GM23338 (cell line): ENCODE data around the gene PPP1R3G. TPM values are rescaled to one million over a fixed set of nuclear protein-coding genes. Genes with fewer than 3 reads are reported as not detected.

Source experiments
- ATAC-seq: fragments of 200-7000 bp; cut with Tn5 transposase; 3 replicates; pipeline ENCODE4 v1.9.1; 2020
- DNase-seq: peaks from one replicate; pipeline ENCODE4 v3.0.0-alpha.2; 2015; ENCODE audit warnings: low spot score
- H2AFZ ChIP-seq: fragments of 200-600 bp; sonication (generic); 2 replicates; pipeline ENCODE4 v1.8.0; 2016; ENCODE audit warnings: antibody characterized with exemption, mild to moderate bottlenecking, moderate library complexity
- H3F3A ChIP-seq: fragments of 200-600 bp; sonication (generic); replicated peaks from 2 replicates; pipeline ENCODE4 v1.8.0; 2017; ENCODE audit warnings: antibody characterized with exemption, mixed run types, low read depth
- H3K27ac ChIP-seq: fragments of 200-600 bp; sonication (generic); 2 replicates; pipeline ENCODE4 v1.6.1; 2016; ENCODE audit warnings: low read depth
- H3K27me3 ChIP-seq: fragments of 200-600 bp; sonication (generic); 2 replicates; pipeline ENCODE4 v1.8.0; 2016; ENCODE audit warnings: mild to moderate bottlenecking, mixed run types, moderate library complexity; ENCODE audit not compliant: insufficient read depth
- H3K36me3 ChIP-seq: fragments of 200-600 bp; sonication (generic); 2 replicates; pipeline ENCODE4 v1.8.0; 2016; ENCODE audit warnings: mild to moderate bottlenecking; ENCODE audit not compliant: insufficient read depth
- H3K4me1 ChIP-seq: fragments of 200-600 bp; sonication (generic); 2 replicates; pipeline ENCODE4 v1.8.0; 2016; ENCODE audit warnings: mild to moderate bottlenecking, moderate library complexity; ENCODE audit not compliant: insufficient read depth
- H3K4me2 ChIP-seq: fragments of 200-600 bp; sonication (generic); 2 replicates; pipeline ENCODE4 v1.7.1; 2017; ENCODE audit warnings: mixed run types
- H3K4me3 ChIP-seq: fragments of 200-600 bp; sonication (generic); 2 replicates; pipeline ENCODE4 v1.6.1; 2016; ENCODE audit warnings: mixed run types
- H3K79me2 ChIP-seq: fragments of 200-600 bp; sonication (generic); replicated peaks from 2 replicates; pipeline ENCODE4 v1.8.0; 2017; ENCODE audit warnings: mild to moderate bottlenecking; ENCODE audit not compliant: insufficient read depth
- H3K9me2 ChIP-seq: fragments of 200-600 bp; sonication (generic); 2 replicates; pipeline ENCODE4 v1.8.0; 2017; ENCODE audit not compliant: insufficient read depth
- H4K20me1 ChIP-seq: fragments of 200-600 bp; sonication (generic); replicated peaks from 2 replicates; pipeline ENCODE4 v1.8.0; 2017; ENCODE audit warnings: mild to moderate bottlenecking; ENCODE audit not compliant: insufficient read depth
- H3K27ac Mint-ChIP-seq: 2 replicates; pipeline ENCODE4 v1.8.0; 2020; ENCODE audit warnings: inconsistent platforms, mild to moderate bottlenecking, moderate library complexity, mixed read lengths
- H3K27me3 Mint-ChIP-seq: 3 replicates; pipeline ENCODE4 v1.8.0; 2022; ENCODE audit warnings: low read depth, mild to moderate bottlenecking, moderate library complexity, mixed read lengths, inconsistent platforms; ENCODE audit not compliant: insufficient read depth, poor library complexity
- H3K36me3 Mint-ChIP-seq: 3 replicates; pipeline ENCODE4 v1.8.0; 2021; ENCODE audit warnings: low read depth, mild to moderate bottlenecking, inconsistent platforms, moderate library complexity, mixed read lengths
- H3K4me1 Mint-ChIP-seq: 3 replicates; pipeline ENCODE4 v1.8.0; 2020; ENCODE audit warnings: mild to moderate bottlenecking, inconsistent platforms, mixed read lengths
- H3K4me3 Mint-ChIP-seq: 3 replicates; pipeline ENCODE4 v1.8.0; 2021; ENCODE audit warnings: moderate library complexity, mild to moderate bottlenecking, inconsistent platforms, mixed read lengths
- H3K9me3 Mint-ChIP-seq: 3 replicates; pipeline ENCODE4 v1.8.0; 2020; ENCODE audit warnings: moderate library complexity, mild to moderate bottlenecking, inconsistent platforms, mixed read lengths
- CTCF ChIP-seq, 2 experiments: fragments of 200-600 bp in 1 of 2; sonication (generic) in 1 of 2; conservative IDR thresholded peaks; 2 replicates each; pipeline versions ENCODE4 v1.5.1 to v1.6.1; 2016 to 2017; ENCODE audit warnings: antibody characterized with exemption in 2 of 2, low read depth in 2 of 2, mild to moderate bottlenecking in 2 of 2, moderate library complexity in 1 of 2
- EZH2 ChIP-seq: fragments of 200-600 bp; sonication (generic); IDR thresholded peaks from one replicate; pipeline ENCODE4 v1.8.0; 2017; ENCODE audit warnings: antibody characterized with exemption, mild to moderate bottlenecking, low read depth; ENCODE audit not compliant: unreplicated experiment
- EZH2phosphoT487 ChIP-seq: fragments of 200-600 bp; sonication (generic); IDR thresholded peaks from one replicate; pipeline ENCODE4 v1.8.1; 2018; ENCODE audit warnings: antibody characterized with exemption; ENCODE audit not compliant: unreplicated experiment
- JUNB ChIP-seq: IDR thresholded peaks from one replicate; pipeline ENCODE4 v1.6.1; 2016; ENCODE audit warnings: antibody characterized with exemption; ENCODE audit not compliant: unreplicated experiment
- NANOG ChIP-seq: IDR thresholded peaks from 2 replicates; pipeline ENCODE4 v1.6.1; 2016; ENCODE audit warnings: antibody characterized with exemption, borderline replicate concordance
- STAT1 ChIP-seq: IDR thresholded peaks from one replicate; pipeline ENCODE4 v1.6.1; 2016; ENCODE audit warnings: antibody characterized with exemption; ENCODE audit not compliant: unreplicated experiment
- ZNF114 ChIP-seq: fragments of 250-450 bp; sonication (Bioruptor Pico); IDR thresholded peaks from 2 replicates; pipeline ENCODE4 v1.5.0; 2020; ENCODE audit warnings: mild to moderate bottlenecking, moderate library complexity
- ZNF331 ChIP-seq: fragments of 250-450 bp; sonication (Bioruptor Pico); IDR thresholded peaks from 2 replicates; pipeline ENCODE4 v1.5.0; 2020; ENCODE audit warnings: low read depth, mild to moderate bottlenecking, moderate library complexity
- polyA plus RNA-seq: library from polyadenylated mRNA; unstranded; fragments of >200 nt; fragmentation: Nextera tagmentation; extraction: Ambion mirVana; gene quantifications from 2 replicates; pipeline ENCODE4 v1.2.1, GENCODE V29; 2016
- total RNA-seq: library from RNA; depleted of rRNA; stranded (reverse); fragments of >200 nt; shearing (Covaris generic); gene quantifications from 2 replicates; pipeline ENCODE4 v1.2.3, GENCODE V29; 2014
- TF ChIP-seq, protein P1 (sequence below): IDR thresholded peaks from one replicate; pipeline ENCODE4 v1.6.1; 2018; ENCODE audit warnings: antibody characterized with exemption; ENCODE audit not compliant: unreplicated experiment

The PPP1R3G gene
- total and polyA plus RNA-seq, 2 experiments from 2014 or later, result 0.13 to 0.24 TPM

- TF ChIP-seq EZH2 (no peak), STAT1 (no peak)
Measured at GRCh38 chr6:5045416-5045815, 39.7 kb upstream of the PPP1R3G start (continued).

DNA sequence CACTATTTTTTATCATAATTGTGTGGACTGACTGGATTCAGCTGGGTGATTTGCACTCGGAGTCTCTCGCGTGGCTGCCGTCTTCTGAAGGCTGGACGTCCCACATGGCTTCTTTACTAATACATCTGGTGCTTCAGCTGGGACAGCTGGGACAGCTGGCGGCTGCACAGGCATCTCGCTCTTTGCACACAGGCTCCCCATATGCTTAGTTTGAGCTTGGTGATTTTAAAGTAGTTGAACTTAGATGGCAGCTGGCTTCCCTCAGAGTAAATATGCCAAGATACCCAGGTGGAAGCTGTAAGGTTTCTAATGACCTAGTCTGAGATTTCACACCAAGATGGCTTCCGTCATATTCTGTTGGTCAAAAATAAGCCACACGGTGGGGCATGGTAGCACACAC is 38.7 kb upstream of the PPP1R3G start:
- no peak overlapping the region for H3K27ac Mint-ChIP-seq
- no peak for TF ChIP-seq ZNF114 (CRISPR knock-in tag)
- TF ChIP-seq, protein P1, sequence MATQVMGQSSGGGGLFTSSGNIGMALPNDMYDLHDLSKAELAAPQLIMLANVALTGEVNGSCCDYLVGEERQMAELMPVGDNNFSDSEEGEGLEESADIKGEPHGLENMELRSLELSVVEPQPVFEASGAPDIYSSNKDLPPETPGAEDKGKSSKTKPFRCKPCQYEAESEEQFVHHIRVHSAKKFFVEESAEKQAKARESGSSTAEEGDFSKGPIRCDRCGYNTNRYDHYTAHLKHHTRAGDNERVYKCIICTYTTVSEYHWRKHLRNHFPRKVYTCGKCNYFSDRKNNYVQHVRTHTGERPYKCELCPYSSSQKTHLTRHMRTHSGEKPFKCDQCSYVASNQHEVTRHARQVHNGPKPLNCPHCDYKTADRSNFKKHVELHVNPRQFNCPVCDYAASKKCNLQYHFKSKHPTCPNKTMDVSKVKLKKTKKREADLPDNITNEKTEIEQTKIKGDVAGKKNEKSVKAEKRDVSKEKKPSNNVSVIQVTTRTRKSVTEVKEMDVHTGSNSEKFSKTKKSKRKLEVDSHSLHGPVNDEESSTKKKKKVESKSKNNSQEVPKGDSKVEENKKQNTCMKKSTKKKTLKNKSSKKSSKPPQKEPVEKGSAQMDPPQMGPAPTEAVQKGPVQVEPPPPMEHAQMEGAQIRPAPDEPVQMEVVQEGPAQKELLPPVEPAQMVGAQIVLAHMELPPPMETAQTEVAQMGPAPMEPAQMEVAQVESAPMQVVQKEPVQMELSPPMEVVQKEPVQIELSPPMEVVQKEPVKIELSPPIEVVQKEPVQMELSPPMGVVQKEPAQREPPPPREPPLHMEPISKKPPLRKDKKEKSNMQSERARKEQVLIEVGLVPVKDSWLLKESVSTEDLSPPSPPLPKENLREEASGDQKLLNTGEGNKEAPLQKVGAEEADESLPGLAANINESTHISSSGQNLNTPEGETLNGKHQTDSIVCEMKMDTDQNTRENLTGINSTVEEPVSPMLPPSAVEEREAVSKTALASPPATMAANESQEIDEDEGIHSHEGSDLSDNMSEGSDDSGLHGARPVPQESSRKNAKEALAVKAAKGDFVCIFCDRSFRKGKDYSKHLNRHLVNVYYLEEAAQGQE, result no peak
- TF ChIP-seq CTCF (conservative IDR thresholded peaks at IDR 0.05; ENCODE audit: low read depth in 2 of 2), result no peak
- TF ChIP-seq ZNF331 (CRISPR knock-in tag), result no peak
- TF ChIP-seq JUNB, result no peak
- no peak for TF ChIP-seq NANOG
- TF ChIP-seq EZH2phosphoT487, result no peak
- H3K36me3 ChIP-seq, result no peaks in the 10 kb centered on the region
- peaks cover 12% of the 10 kb centered on the region for H3K27me3 Mint-ChIP-seq
- no peak for ATAC-seq
- no peaks in the 10 kb centered on the region for H3F3A ChIP-seq
- H3K4me1 Mint-ChIP-seq, result peaks cover 5% of the 10 kb centered on the region; the same call in 2 of the 3 replicates
- no peak overlapping the region for H3K27ac ChIP-seq
- no peaks in the 10 kb centered on the region for H3K27me3 ChIP-seq
- no peak overlapping the region for H3K4me2 ChIP-seq
- no peak for DNase-seq
- no peak overlapping the region for H3K4me3 ChIP-seq
- no peak overlapping the region for H3K4me3 Mint-ChIP-seq
- peaks cover 5% of the 10 kb centered on the region; the same call in 1 of the 2 replicates for H3K9me2 ChIP-seq
- peaks cover 18% of the 10 kb centered on the region for H3K9me3 Mint-ChIP-seq
- H3K36me3 Mint-ChIP-seq, result peaks cover 7% of the 10 kb centered on the region; the same call in 2 of the 3 replicates
- H3K79me2 ChIP-seq, result no peaks in the 10 kb centered on the region
- no peak overlapping the region for H2AFZ ChIP-seq
- H3K4me1 ChIP-seq, result no peaks in the 10 kb centered on the region
- no peaks in the 10 kb centered on the region; the same call in 1 of the 2 replicates for H4K20me1 ChIP-seq
